Adrenal gland (tissue), 5 donors: ENCODE measurements around the gene ZBP1.

Source experiments
- CTCF ChIP-seq, 6 experiments: fragments of 450-650 bp in 4 of 6; fragments of 200-600 bp in 2 of 6; sonication (generic) in 1 of 6; IDR thresholded peaks; 1 replicate in 5 of 6; 2 replicates in 1 of 6; pipeline versions ENCODE4 v1.5.1 to v1.8.0; 2016 to 2021; ENCODE audit warnings: antibody characterized with exemption in 6 of 6, mild to moderate bottlenecking in 2 of 6, moderate library complexity in 1 of 6
- POLR2A ChIP-seq, 2 donors: fragments of 450-650 bp; IDR thresholded peaks; one replicate each; pipeline ENCODE4 v1.6.1; 2017; ENCODE audit warnings: antibody characterized with exemption in 2 of 2, mild to moderate bottlenecking in 2 of 2, moderate library complexity in 1 of 2
- donor health status: DM: no; HTN: no; CAD: no.

- no peak for TF ChIP-seq CTCF (IDR thresholded peaks at IDR 0.05)
- no peak for TF ChIP-seq POLR2A (IDR thresholded peaks at IDR 0.05)
Measured at GRCh38 chr20:57654998-57655808, 35.0 kb upstream of the ZBP1 start.
